ENCODE results near the gene YTHDF1.
A peak's percentile ranks its signal among the peaks of the same experiment; 100 is the strongest.
"Not testable (repeated sequence)": the region's sequence is repeated elsewhere in the genome, so short reads cannot be mapped to it uniquely, and the experiment has no call there.

YTHDF1 gene

DNA sequence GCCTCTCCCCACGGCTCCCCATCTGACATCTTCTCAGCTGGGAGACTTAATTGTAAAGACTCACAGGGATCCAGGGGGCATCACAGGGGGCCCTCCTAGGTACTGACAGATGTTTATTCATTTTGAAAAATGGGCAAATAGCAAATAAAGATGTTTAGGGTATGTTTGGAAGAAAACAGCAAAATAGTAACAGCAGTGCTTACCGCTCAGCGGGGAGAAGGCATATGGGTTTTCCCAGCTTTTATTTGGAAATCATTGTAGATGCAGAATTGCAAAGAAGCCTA, 17.1 kb upstream of the YTHDF1 start:
- no peak overlapping the region for H3K4me3 Mint-ChIP-seq
- H3K27me3 Mint-ChIP-seq = peaks cover 28% of the 10 kb centered on the region
- ATAC-seq (replicated peaks; ENCODE audit: extremely low read depth, poor library complexity, severe bottlenecking) (no peak), DNase-seq (ENCODE audit: low spot score in 2 of 2) (no peak)
- H3K4me1 Mint-ChIP-seq = peaks cover 5% of the 10 kb centered on the region
- peaks cover 2% of the 10 kb centered on the region for H3K36me3 Mint-ChIP-seq (ENCODE audit: insufficient read depth)
- H3K27ac Mint-ChIP-seq (ENCODE audit: low read depth) = no peak overlapping the region
- no peaks in the 10 kb centered on the region for H3K9me3 Mint-ChIP-seq

GRCh38 chr20:63232235-63233060, 16.5 kb upstream of the YTHDF1 start:
- ATAC-seq (replicated peaks; ENCODE audit: extremely low read depth, poor library complexity, severe bottlenecking) = no peak
- H3K4me1 Mint-ChIP-seq = peaks cover 5% of the 10 kb centered on the region
- H3K4me3 Mint-ChIP-seq = no peak overlapping the region
- no peak overlapping the region for H3K27ac Mint-ChIP-seq (ENCODE audit: low read depth)
- DNase-seq (ENCODE audit: low spot score in 2 of 2) = no peak
- H3K36me3 Mint-ChIP-seq (ENCODE audit: insufficient read depth) = peaks cover 2% of the 10 kb centered on the region
- no peaks in the 10 kb centered on the region for H3K9me3 Mint-ChIP-seq
- peaks cover 28% of the 10 kb centered on the region for H3K27me3 Mint-ChIP-seq

DNA sequence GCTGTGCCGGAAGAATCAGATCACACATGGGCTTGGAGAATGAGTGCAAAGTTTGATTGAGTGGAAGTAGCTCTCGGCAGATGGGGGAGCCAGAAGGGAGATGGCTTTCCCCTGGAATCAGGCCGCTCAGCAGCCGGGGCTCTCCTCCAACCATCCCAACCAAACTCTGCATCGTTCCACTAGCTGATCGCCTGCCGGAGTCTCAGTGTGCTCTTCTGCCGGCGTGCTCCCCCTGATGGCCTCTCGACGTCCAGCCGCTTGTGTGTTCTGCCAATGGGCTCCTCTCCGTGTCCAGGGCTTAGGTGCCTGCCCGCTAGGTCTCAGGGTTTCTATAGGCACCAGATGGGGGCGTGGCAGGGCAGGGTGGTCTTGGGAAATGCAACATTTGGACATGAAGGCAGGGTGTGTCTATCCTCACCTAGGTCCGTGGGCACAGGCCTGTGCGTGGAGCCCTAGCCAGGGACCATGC, 14.9 kb upstream of the YTHDF1 start:
- peaks cover 5% of the 10 kb centered on the region for H3K4me1 Mint-ChIP-seq
- H3K4me3 Mint-ChIP-seq = no peak overlapping the region
- no peaks in the 10 kb centered on the region for H3K9me3 Mint-ChIP-seq
- ATAC-seq (replicated peaks; ENCODE audit: extremely low read depth, poor library complexity, severe bottlenecking) = no peak
- H3K27me3 Mint-ChIP-seq = peaks cover 28% of the 10 kb centered on the region
- no peak for DNase-seq (ENCODE audit: low spot score in 2 of 2)
- H3K27ac Mint-ChIP-seq (ENCODE audit: low read depth) = peak overlapping the region; percentile 42
- H3K36me3 Mint-ChIP-seq (ENCODE audit: insufficient read depth) = peaks cover 2% of the 10 kb centered on the region

- no peak for ATAC-seq (replicated peaks; ENCODE audit: extremely low read depth, poor library complexity, severe bottlenecking)
- Mint-ChIP-seq H3K9me3 (no peaks in the 10 kb centered on the region), H3K27me3 (peaks cover 28% of the 10 kb centered on the region), H3K4me1 (no peaks in the 10 kb centered on the region), H3K27ac (ENCODE audit: low read depth) (no peak overlapping the region), H3K36me3 (ENCODE audit: insufficient read depth) (peaks cover 2% of the 10 kb centered on the region), H3K4me3 (no peak overlapping the region)
- no peak for DNase-seq (ENCODE audit: low spot score in 2 of 2)
These were observed 12.9 kb upstream of the YTHDF1 start for GRCh38 chr20:63228806-63229205.

- Mint-ChIP-seq H3K27me3 (peaks cover 28% of the 10 kb centered on the region), H3K4me3 (no peak overlapping the region), H3K27ac (ENCODE audit: low read depth) (no peak overlapping the region), H3K36me3 (ENCODE audit: insufficient read depth) (peaks cover 2% of the 10 kb centered on the region), H3K9me3 (no peaks in the 10 kb centered on the region), H3K4me1 (no peaks in the 10 kb centered on the region)
- DNase-seq (ENCODE audit: low spot score in 2 of 2) (no peak), ATAC-seq (replicated peaks; ENCODE audit: extremely low read depth, poor library complexity, severe bottlenecking) (no peak)
These were observed 11.3 kb upstream of the YTHDF1 start for GRCh38 chr20:63227260-63227659.

DNA sequence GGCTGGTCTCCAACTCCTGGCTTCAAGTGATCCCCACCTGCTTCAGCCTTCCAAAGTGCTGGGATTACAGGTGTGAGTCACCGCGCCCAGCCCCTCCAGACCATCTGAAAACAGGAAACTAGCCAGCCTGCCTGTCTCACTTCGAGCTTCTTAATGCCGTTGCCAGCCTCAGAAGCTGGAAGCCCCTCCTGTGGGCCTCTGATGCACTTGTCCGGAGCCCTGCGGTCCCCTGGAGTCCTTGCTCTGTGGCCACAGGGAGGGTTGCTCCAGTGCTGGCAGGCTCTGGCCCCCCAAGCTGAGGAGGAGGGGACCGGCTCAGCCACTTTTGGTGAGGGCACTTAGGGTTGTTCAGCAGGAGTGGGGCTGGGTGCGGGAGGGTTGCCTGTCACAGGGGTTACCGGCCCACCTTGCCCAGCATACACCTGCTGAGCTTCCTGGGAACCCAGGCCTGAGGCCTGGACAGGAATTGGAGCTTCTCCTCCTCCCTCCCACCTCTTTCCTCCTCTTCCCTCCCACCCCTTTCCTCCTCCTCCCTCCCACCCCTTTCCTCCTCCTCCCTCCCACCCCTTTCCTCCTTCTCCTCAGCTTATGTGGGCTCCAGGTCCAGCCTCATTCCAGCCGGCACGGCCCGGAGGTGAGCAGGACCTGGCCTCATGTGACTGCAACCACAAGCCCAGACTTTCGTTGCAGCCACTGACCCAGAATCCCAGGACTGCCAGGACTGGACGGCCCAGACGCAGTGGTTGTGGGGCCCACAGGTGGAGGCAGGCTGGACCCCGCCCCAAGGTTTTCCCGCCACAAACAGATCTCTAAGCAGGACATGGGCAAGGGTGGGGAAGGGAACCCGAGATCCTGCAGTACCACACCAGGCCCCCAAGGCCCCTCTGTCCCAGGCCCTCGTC, 10.4 kb upstream of the YTHDF1 start:
- ATAC-seq (replicated peaks; ENCODE audit: extremely low read depth, poor library complexity, severe bottlenecking) (no peak), DNase-seq (ENCODE audit: low spot score in 2 of 2) (no peak)
- Mint-ChIP-seq H3K4me1 (no peaks in the 10 kb centered on the region), H3K36me3 (ENCODE audit: insufficient read depth) (peaks cover 2% of the 10 kb centered on the region), H3K4me3 (no peak overlapping the region), H3K9me3 (no peaks in the 10 kb centered on the region), H3K27me3 (peaks cover 26% of the 10 kb centered on the region), H3K27ac (ENCODE audit: low read depth) (no peak overlapping the region)

GRCh38 chr20:63225082-63225454, 9.1 kb upstream of the YTHDF1 start:
- no peak for ATAC-seq (replicated peaks; ENCODE audit: extremely low read depth, poor library complexity, severe bottlenecking)
- H3K27ac Mint-ChIP-seq (ENCODE audit: low read depth) = no peak overlapping the region
- DNase-seq (ENCODE audit: low spot score in 2 of 2) = no peak
- no peaks in the 10 kb centered on the region for H3K9me3 Mint-ChIP-seq
- peaks cover 14% of the 10 kb centered on the region for H3K27me3 Mint-ChIP-seq
- H3K4me3 Mint-ChIP-seq = no peak overlapping the region
- H3K36me3 Mint-ChIP-seq (ENCODE audit: insufficient read depth) = peaks cover 2% of the 10 kb centered on the region
- H3K4me1 Mint-ChIP-seq = no peaks in the 10 kb centered on the region

GRCh38 chr20:63224412-63225081, 8.6 kb upstream of the YTHDF1 start:
- H3K36me3 Mint-ChIP-seq (ENCODE audit: insufficient read depth) = peaks cover 2% of the 10 kb centered on the region
- H3K9me3 Mint-ChIP-seq = no peaks in the 10 kb centered on the region
- no peak for ATAC-seq (replicated peaks; ENCODE audit: extremely low read depth, poor library complexity, severe bottlenecking)
- H3K4me1 Mint-ChIP-seq = no peaks in the 10 kb centered on the region
- no peak overlapping the region for H3K4me3 Mint-ChIP-seq
- peaks cover 8% of the 10 kb centered on the region for H3K27me3 Mint-ChIP-seq
- DNase-seq (ENCODE audit: low spot score in 2 of 2) = no peak
- H3K27ac Mint-ChIP-seq (ENCODE audit: low read depth) = no peak overlapping the region

DNA sequence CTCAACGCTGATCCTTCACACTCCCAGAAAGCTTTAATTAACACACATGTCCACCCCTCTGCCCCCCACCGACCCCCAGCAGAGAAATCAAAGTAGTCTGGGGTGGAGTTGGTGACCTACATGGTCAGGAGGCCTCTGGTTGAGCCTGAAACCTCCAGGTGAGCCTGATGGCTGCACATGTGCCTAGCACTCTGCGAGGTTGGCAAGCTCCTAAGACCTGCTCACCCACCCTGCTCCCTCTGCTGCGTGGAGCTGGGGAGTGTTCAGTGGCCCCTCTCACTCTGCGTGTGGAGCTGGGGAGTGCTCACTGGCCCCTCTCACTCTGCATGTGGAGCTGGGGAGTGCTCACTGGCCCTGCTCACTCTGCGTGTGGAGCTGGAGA, 7.9 kb upstream of the YTHDF1 start:
- Mint-ChIP-seq H3K9me3 (no peaks in the 10 kb centered on the region), H3K4me3 (no peak overlapping the region), H3K36me3 (ENCODE audit: insufficient read depth) (peaks cover 2% of the 10 kb centered on the region), H3K27ac (ENCODE audit: low read depth) (no peak overlapping the region), H3K4me1 (no peaks in the 10 kb centered on the region), H3K27me3 (peaks cover 1% of the 10 kb centered on the region)
- ATAC-seq (replicated peaks; ENCODE audit: extremely low read depth, poor library complexity, severe bottlenecking) (no peak), DNase-seq (ENCODE audit: low spot score in 2 of 2) (no peak)

- H3K9me3 Mint-ChIP-seq = no peaks in the 10 kb centered on the region
- DNase-seq (ENCODE audit: low spot score in 2 of 2) (peak in 1 of 2 donors; percentile 27), ATAC-seq (replicated peaks; ENCODE audit: extremely low read depth, poor library complexity, severe bottlenecking) (no peak)
- no peaks in the 10 kb centered on the region for H3K4me1 Mint-ChIP-seq
- H3K36me3 Mint-ChIP-seq (ENCODE audit: insufficient read depth) = no peaks in the 10 kb centered on the region
- H3K4me3 Mint-ChIP-seq = no peak overlapping the region
- no peak overlapping the region for H3K27ac Mint-ChIP-seq (ENCODE audit: low read depth)
- H3K27me3 Mint-ChIP-seq = no peaks in the 10 kb centered on the region
These were observed 7.3 kb upstream of the YTHDF1 start for GRCh38 chr20:63223121-63223825.

DNA sequence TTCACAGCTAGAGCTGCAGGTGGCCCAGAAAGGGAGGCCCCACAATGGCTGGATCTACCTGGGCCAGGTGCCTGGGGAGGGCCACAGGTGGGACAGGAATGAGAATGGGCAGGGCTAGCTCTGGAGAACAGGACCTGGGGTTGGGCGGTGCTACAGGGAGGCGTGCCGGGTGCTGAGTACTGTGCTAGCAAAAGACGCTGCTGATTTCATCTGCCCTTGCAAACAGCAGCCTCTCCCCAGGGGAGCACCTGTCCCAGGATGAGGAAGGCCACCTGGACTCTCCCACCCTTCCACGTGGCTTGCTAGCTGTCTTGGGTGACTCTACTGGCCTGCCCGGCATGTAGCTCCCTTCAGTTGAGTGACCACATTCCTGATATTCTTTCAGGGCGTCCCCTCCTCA, 6.6 kb upstream of the YTHDF1 start:
- Mint-ChIP-seq H3K4me1 (no peaks in the 10 kb centered on the region), H3K4me3 (no peak overlapping the region), H3K27me3 (no peaks in the 10 kb centered on the region), H3K36me3 (ENCODE audit: insufficient read depth) (no peaks in the 10 kb centered on the region), H3K9me3 (no peaks in the 10 kb centered on the region), H3K27ac (ENCODE audit: low read depth) (no peak overlapping the region)
- DNase-seq (ENCODE audit: low spot score in 2 of 2) (no peak), ATAC-seq (replicated peaks; ENCODE audit: extremely low read depth, poor library complexity, severe bottlenecking) (no peak)

GRCh38 chr20:63221400-63222053, 5.6 kb upstream of the YTHDF1 start:
- H3K27me3 Mint-ChIP-seq; DNase-seq (ENCODE audit: low spot score in 2 of 2); H3K4me1 Mint-ChIP-seq; H3K9me3 Mint-ChIP-seq; H3K36me3 Mint-ChIP-seq (ENCODE audit: insufficient read depth); H3K4me3 Mint-ChIP-seq; H3K27ac Mint-ChIP-seq (ENCODE audit: low read depth); ATAC-seq (replicated peaks; ENCODE audit: extremely low read depth, poor library complexity, severe bottlenecking): not testable (repeated sequence)
